GM12801 (cell line): ENCODE data around the gene CFAP70.

Experiments
- TF ChIP-seq, protein P1 (sequence below): IDR thresholded peaks from one replicate; pipeline ENCODE4 v1.5.1; 2011; ENCODE audit warnings: control low read depth; ENCODE audit not compliant: insufficient read length; ENCODE audit errors: extremely low read depth

CFAP70 gene

DNA sequence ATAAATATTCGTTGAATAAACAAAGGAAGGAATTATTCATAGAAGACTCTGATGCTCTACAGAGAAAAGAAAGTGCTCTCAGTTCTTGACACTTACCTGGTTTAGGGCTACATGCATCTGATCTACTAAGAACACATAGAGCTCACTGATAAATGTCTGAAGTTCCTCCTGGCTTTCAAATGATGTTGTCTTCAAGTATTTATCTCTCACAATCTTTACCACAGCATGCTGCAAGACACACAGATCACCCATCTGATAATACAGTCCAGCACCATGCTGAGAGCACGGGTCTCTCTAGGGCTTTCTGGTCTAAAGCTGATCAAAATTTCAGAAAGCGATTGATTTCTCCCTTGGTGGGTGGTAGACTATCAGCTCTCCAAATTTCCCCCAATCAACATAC is 61.7 kb downstream of the CFAP70 start:
- TF ChIP-seq, protein P1, sequence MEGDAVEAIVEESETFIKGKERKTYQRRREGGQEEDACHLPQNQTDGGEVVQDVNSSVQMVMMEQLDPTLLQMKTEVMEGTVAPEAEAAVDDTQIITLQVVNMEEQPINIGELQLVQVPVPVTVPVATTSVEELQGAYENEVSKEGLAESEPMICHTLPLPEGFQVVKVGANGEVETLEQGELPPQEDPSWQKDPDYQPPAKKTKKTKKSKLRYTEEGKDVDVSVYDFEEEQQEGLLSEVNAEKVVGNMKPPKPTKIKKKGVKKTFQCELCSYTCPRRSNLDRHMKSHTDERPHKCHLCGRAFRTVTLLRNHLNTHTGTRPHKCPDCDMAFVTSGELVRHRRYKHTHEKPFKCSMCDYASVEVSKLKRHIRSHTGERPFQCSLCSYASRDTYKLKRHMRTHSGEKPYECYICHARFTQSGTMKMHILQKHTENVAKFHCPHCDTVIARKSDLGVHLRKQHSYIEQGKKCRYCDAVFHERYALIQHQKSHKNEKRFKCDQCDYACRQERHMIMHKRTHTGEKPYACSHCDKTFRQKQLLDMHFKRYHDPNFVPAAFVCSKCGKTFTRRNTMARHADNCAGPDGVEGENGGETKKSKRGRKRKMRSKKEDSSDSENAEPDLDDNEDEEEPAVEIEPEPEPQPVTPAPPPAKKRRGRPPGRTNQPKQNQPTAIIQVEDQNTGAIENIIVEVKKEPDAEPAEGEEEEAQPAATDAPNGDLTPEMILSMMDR: no peak

DNA sequence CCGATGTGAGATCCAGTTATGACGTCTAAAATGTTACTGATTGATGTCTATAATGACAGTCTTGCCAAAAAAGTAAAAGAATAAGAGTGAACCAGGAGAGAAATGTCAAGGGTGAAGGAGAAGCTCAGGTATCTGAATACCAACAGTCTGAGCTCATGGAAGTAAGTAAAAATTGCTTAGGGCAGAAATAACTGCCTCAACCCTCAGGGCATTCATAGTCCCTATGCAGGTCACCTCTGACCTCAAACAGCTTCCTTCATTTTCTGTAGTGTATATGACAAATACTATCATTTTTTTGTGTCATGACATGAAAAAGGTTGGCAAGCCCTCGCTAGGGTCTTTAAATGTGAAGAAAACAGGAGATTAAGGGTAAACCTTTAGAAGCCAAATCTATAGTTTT is 65.2 kb downstream of the CFAP70 start:
- TF ChIP-seq, protein P1: no peak

DNA sequence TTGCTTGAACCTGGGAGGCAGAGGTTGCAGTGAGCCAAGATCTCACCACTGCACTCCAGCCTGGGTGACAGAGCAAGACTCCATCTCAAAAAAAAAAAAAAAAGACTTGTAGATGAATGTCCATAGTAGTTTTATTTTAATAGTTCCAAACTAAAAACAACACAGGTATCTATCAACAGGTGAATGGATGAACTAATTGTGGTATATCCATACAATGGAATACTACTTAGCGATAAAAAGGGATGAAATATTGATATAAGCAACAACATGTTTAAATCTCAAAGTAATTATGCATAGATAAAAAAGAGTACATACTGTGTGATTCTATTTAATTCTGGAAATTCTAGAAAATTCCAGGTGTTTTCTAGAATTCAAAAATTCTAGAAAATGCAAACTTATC is 68.7 kb downstream of the CFAP70 start:
- TF ChIP-seq, protein P1: no peak

DNA sequence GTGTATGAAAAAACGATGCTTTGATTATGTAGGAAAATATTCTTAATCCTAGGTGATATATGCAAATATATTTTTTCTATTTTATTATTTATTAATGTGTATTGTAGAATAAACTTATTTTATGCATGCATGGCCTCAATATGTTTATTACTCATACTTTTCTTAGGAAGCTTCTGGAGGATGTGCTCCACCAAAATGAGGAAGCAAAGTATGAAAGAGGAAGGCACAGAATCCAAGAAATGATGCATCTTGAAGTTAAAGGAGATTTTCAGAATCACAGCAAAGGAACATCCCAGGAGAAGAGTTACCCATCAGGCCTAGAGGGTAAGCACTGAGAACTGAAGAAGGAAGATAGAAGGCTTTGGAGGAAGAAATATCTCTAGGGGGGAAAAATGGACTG is 71.2 kb downstream of the CFAP70 start:
- TF ChIP-seq, protein P1: no peak

DNA sequence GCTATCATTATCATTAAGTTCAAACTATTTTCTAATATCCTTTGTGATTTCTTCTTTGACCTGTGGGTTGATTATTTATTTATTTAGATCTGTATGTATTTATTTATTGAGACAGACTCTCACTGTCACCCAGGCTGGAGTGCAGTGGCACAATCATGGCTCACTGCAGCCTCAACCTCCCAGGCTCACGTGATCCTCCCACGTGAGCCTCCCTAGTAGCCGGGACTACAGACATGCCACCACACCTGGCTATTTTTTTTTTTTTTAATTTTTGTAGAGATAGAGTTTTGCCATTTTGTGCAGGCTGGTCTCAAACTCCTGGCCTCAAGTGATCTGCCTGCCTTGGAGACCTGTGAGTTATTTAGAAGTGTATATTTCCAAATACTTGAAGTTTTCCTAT is 77.6 kb downstream of the CFAP70 start:
- TF ChIP-seq, protein P1: no peak

DNA sequence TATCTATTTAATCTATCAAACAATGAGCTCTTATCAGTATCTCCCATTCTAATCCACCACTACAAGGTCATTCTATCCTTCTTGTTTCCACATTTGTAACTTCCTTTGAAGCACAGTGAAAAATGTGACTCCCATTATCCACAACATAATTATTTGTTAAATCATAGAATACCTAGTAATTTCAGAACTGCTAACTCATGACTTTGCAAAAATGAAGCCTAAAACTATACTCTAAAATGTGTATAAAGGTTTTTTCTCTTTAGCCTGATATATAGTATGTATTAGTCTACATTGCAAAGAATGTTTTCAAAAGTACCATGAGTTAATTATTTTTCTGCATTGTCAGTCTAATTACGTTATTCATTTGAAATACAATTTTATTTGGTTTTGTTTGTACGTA is 94.2 kb downstream of the CFAP70 start:
- TF ChIP-seq, protein P1: no peak

DNA sequence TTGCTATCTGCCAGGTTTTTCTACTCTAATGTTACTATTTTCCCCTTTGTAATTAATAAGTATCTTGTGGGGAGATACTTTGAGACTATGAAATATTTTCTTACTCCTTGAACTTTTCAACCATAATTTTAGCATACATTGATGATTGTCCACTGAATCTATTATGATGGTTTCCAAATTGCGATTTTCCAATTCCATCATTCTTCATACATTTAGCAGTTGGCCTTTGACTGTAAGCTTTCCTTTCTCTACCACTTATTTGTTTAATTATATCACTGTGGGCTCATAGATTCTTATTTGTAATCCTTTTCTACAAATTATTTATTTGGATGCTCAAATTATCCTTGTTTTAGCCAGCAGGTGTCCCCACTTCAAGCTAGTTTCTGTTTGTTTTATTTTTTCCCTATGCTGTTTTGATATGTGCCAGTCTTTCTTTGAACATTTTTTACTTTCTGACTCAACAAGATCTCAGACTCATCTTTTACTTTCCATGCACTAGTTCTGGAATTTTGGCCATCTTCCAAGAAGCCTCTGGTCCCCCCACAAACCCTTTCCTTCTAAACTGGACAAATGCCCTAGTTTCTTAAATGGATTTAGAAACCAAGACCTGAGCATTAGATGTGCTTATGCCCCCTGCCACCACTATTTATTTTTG is 94.8 kb downstream of the CFAP70 start:
- TF ChIP-seq, protein P1: no peak
